Femur (tissue), 1 donor: ENCODE measurements around the gene MLPH.

Experiments used
- DNase-seq: peaks from one replicate; pipeline ENCODE4 v3.0.0-alpha.2; 2017

The MLPH gene

GRCh38 chr2:237479747-237480146 lies 7.3 kb upstream of the MLPH start:
- no peak for DNase-seq

GRCh38 chr2:237480556-237480955 lies 6.5 kb upstream of the MLPH start:
- no peak for DNase-seq

GRCh38 chr2:237480988-237481525 lies 6.0 kb upstream of the MLPH start:
- no peak for DNase-seq

- DNase-seq = no peak
Measured at GRCh38 chr2:237482485-237482884, 4.6 kb upstream of the MLPH start.

- DNase-seq = no peak
Measured at GRCh38 chr2:237483018-237483731, 3.9 kb upstream of the MLPH start.

GRCh38 chr2:237485304-237485703 lies 1.7 kb upstream of the MLPH start:
- DNase-seq = no peak

GRCh38 chr2:237485844-237486243 lies 1.2 kb upstream of the MLPH start:
- peak; percentile 0 for DNase-seq

- no peak for DNase-seq
Measured at GRCh38 chr2:237486334-237486818, 675 bp upstream of the MLPH start.

- no peak for DNase-seq
Measured at GRCh38 chr2:237487496-237487895, 445 bp downstream of the MLPH start.

- DNase-seq = no peak
Measured at GRCh38 chr2:237488295-237488694, 1.2 kb downstream of the MLPH start.

- no peak for DNase-seq
Measured at GRCh38 chr2:237488901-237489860, 2.1 kb downstream of the MLPH start.

GRCh38 chr2:237490009-237490711 lies 3.1 kb downstream of the MLPH start:
- no peak for DNase-seq

- DNase-seq = no peak
Measured at GRCh38 chr2:237490795-237491194, 3.7 kb downstream of the MLPH start.

- DNase-seq = peak; percentile 0
Measured at GRCh38 chr2:237491515-237492118, 4.6 kb downstream of the MLPH start.

- peak; percentile 0 for DNase-seq
Measured at GRCh38 chr2:237492137-237492890, 5.3 kb downstream of the MLPH start.

GRCh38 chr2:237494066-237494465 lies 7.0 kb downstream of the MLPH start:
- no peak for DNase-seq

GRCh38 chr2:237495521-237496117 lies 8.6 kb downstream of the MLPH start:
- no peak for DNase-seq

GRCh38 chr2:237496428-237496827 lies 9.4 kb downstream of the MLPH start:
- no peak for DNase-seq

- DNase-seq = no peak
Measured at GRCh38 chr2:237497009-237497837, 10.2 kb downstream of the MLPH start.

- DNase-seq = no peak
Measured at GRCh38 chr2:237497838-237498186, 10.8 kb downstream of the MLPH start.
